Measurements from ENCODE around the gene PRR33.

PRR33 gene

GRCh38 chr11:1927848-1928469 is 36.3 kb upstream of the PRR33 start:
- no peak for DNase-seq (ENCODE audit: low spot score)

GRCh38 chr11:1927026-1927847 is 35.5 kb upstream of the PRR33 start:
- DNase-seq (ENCODE audit: low spot score) = no peak

- no peak for DNase-seq (ENCODE audit: low spot score)
These were observed 34.7 kb upstream of the PRR33 start for GRCh38 chr11:1926156-1927025.

GRCh38 chr11:1925373-1926155 is 33.9 kb upstream of the PRR33 start:
- DNase-seq (ENCODE audit: low spot score) = no peak

GRCh38 chr11:1924646-1925372 is 33.1 kb upstream of the PRR33 start:
- DNase-seq (ENCODE audit: low spot score) = no peak

GRCh38 chr11:1924181-1924580 is 32.5 kb upstream of the PRR33 start:
- no peak for DNase-seq (ENCODE audit: low spot score)

- DNase-seq (ENCODE audit: low spot score) = no peak
These were observed 31.7 kb upstream of the PRR33 start for GRCh38 chr11:1923201-1923956.

GRCh38 chr11:1922481-1923081 is 30.9 kb upstream of the PRR33 start:
- DNase-seq (ENCODE audit: low spot score) = no peak

- no peak for DNase-seq (ENCODE audit: low spot score)
These were observed 30.0 kb upstream of the PRR33 start for GRCh38 chr11:1921574-1922141.

- no peak for DNase-seq (ENCODE audit: low spot score)
These were observed 29.3 kb upstream of the PRR33 start for GRCh38 chr11:1920909-1921573.

- no peak for DNase-seq (ENCODE audit: low spot score)
These were observed 28.6 kb upstream of the PRR33 start for GRCh38 chr11:1920128-1920908.

- no peak for DNase-seq (ENCODE audit: low spot score)
These were observed 27.9 kb upstream of the PRR33 start, which contains the start of gene TNNT3 for GRCh38 chr11:1919391-1920127. TSS of gene TNNT3 (plus strand) at chr11:1919703. CDS start at chr11:1922875, 3,172 bp downstream.

- no peak for DNase-seq (ENCODE audit: low spot score)
These were observed 27.0 kb upstream of the PRR33 start for GRCh38 chr11:1918436-1919315.

GRCh38 chr11:1917523-1918435 is 26.1 kb upstream of the PRR33 start:
- DNase-seq (ENCODE audit: low spot score) = no peak

- DNase-seq (ENCODE audit: low spot score) = no peak
These were observed 25.4 kb upstream of the PRR33 start for GRCh38 chr11:1916986-1917522.
